ENCODE results near the gene RUNX1. TPM values are rescaled to one million over a fixed set of nuclear protein-coding genes. Genes with fewer than 3 reads are reported as not detected.

Gene RUNX1
- total RNA-seq, 1 donor = 40.9 TPM

DNA sequence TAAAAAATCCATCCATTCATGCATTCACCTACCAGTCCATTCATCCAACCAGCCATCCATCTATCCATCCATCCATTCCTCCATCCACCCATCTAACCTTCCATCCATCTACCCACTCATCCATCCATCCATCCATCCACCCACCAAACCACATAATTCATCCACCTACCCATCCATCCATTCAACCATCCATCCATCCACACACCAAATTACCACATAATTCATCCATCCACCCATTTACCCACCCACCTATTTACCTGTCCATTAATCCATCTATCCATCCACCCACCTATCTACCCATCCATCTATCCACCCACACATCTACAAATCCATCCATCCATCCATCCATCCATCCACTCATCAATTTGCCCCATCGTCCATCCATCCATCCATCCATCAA is 308.9 kb downstream of the RUNX1 start:
- Histone ChIP-seq H3K36me3 (ENCODE audit: insufficient read depth, low read length) (no peaks in the 10 kb centered on the region), H3K4me2 (ENCODE audit: insufficient read depth, low read length) (no peak overlapping the region), H3K27ac (ENCODE audit: low read depth, low read length) (no peak overlapping the region), H3K4me3 (ENCODE audit: insufficient read depth, low read length) (no peak overlapping the region), H3K27me3 (ENCODE audit: insufficient read depth, low read length) (no peaks in the 10 kb centered on the region), H3K79me2 (ENCODE audit: insufficient read depth, low read length) (no peaks in the 10 kb centered on the region), H2AFZ (ENCODE audit: low read length) (no peak overlapping the region), H3K4me1 (ENCODE audit: insufficient read depth, low read length) (peaks cover 30% of the 10 kb centered on the region), H3K9me3 (ENCODE audit: low read depth, low read length) (no peaks in the 10 kb centered on the region), H4K20me1 (ENCODE audit: insufficient read depth, low read length) (no peaks in the 10 kb centered on the region)
- DNase-seq (ENCODE audit: insufficient read length, low spot score, missing footprints) = no peak
- no peak for TF ChIP-seq CTCF (IDR thresholded peaks at IDR 0.05; ENCODE audit: extremely low read depth, low read depth, low read length)

Measured in osteoblast (primary cell).